Measurements from ENCODE around the gene CARD18. TPM values are rescaled to one million over a fixed set of nuclear protein-coding genes. Genes with fewer than 3 reads are reported as not detected.

Gene CARD18
- total and polyA plus RNA-seq, 2 of the 13 experiments (the other 11 are each of a cell fraction or from before 2014, with no cell fraction given) = not detected

DNA sequence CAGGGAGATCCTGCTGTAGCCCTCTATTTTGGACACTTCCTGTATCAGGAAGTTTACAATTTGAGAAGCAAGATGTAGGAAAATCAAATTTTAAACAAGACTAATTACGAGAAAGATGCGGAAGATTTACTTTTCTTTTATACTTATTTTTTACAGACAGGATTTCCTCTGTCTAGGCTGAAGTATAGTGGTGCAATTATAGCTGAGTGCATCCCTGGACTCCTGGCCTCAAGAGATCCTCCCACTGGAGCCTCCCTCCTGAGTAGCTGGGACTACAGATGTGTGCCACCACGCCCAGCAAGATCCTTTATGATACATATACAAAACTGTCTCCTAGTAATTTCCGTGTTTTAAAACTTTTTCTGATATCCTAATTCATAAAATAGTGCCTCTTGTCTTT lies 17.2 kb upstream of the CARD18 start:
- Histone ChIP-seq H3K4me3 (replicated peaks in 1 of 3; ENCODE audit: insufficient read depth in 1 of 3, low read depth in 2 of 3, low read length in 3 of 3) (no peak overlapping the region), H4K20me1 (ENCODE audit: insufficient read depth, low read length) (no peaks in the 10 kb centered on the region), H3K4me1 (ENCODE audit: insufficient read depth, low read length) (peaks cover 6% of the 10 kb centered on the region; the same call in 1 of the 2 replicates), H3K27me3 (ENCODE audit: control insufficient read depth in 1 of 2, insufficient read depth in 2 of 2, low read length in 2 of 2) (no peaks in the 10 kb centered on the region), H3K27ac (ENCODE audit: extremely low read length, insufficient read depth, low read length) (no peak overlapping the region), H3K4me2 (ENCODE audit: low read depth, low read length) (no peak overlapping the region), H2AFZ (ENCODE audit: low read length) (no peak overlapping the region), H3K9me3 (ENCODE audit: low read length) (no peaks in the 10 kb centered on the region), H3K36me3 (replicated peaks in 1 of 2; ENCODE audit: control insufficient read depth in 1 of 2, insufficient read depth in 2 of 2, low read length in 2 of 2) (no peaks in the 10 kb centered on the region), H3K9ac (ENCODE audit: insufficient read depth, low read depth, low read length) (no peak overlapping the region), H3K79me2 (ENCODE audit: insufficient read depth, low read length) (no peaks in the 10 kb centered on the region)
- BruUV-seq (replicated peaks) = no TSS peak
- DNase-seq (ENCODE audit: low spot score) = no peak
- intact Hi-C loops (cut with micrococcal nuclease; ENCODE audit: unreplicated experiment) = no loop called here
- in situ Hi-C loops (cut with HindIII; ENCODE audit: extremely low pct_ligation_motif_present, low pct_unique_long_range_greater_than_20kb) = no loop called here
- 20% methylated on average over 4 of the region's 4 CpGs for WGBS (ENCODE audit: low lambda C conversion rate)
- POLR2A ChIA-PET = no interaction called here
- CTCF ChIA-PET (ENCODE audit: low intra/inter-chr PET ratio, low total read pairs) = no interaction called here
- TF ChIP-seq HNF4G (IDR thresholded peaks at IDR 0.05; ENCODE audit: borderline replicate concordance, low read depth, low read length) (no peak), HNF4G (CRISPR knock-in tag; IDR thresholded peaks at IDR 0.05; ENCODE audit: borderline replicate concordance, low read depth) (no peak), MTF2 (CRISPR knock-in tag; IDR thresholded peaks at IDR 0.05; ENCODE audit: borderline replicate concordance) (no peak), MBNL3 (CRISPR knock-in tag; conservative IDR thresholded peaks at IDR 0.05) (no peak), ZNF30 (CRISPR knock-in tag; IDR thresholded peaks at IDR 0.05) (no peak), KLF16 (CRISPR knock-in tag; IDR thresholded peaks at IDR 0.05) (no peak)
- ATAC-seq = no peak
- no peak for FAIRE-seq

DNA sequence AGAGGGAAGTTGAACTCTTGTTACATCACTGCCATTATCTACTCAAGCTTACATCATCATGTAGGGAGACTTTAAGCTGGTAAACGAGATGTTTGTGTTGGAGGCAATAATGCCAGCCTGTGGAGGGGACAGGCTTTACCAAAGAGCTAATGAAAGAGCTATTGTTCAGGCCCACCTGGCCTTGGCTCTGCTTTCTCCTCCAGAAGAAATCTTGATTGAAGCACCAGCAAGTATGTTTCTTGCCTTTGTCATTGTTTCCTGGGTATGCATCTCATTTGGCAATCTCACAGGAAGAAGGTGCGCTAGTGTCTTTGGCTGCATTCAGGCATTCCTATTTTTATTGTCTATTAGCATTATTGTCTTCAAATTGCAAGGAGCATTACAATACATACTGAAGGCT lies 16.7 kb upstream of the CARD18 start:
- 22% methylated on average over 2 of the region's 2 CpGs for WGBS (ENCODE audit: low lambda C conversion rate)
- H2AFZ ChIP-seq (ENCODE audit: low read length) = no peak overlapping the region
- ChIA-PET POLR2A (no interaction called here), CTCF (ENCODE audit: low intra/inter-chr PET ratio, low total read pairs) (no interaction called here)
- H4K20me1 ChIP-seq (ENCODE audit: insufficient read depth, low read length) = no peaks in the 10 kb centered on the region
- no TSS peak for BruUV-seq (replicated peaks)
- ATAC-seq = no peak; the same call in 2 of the 3 replicates
- H3K4me3 ChIP-seq (replicated peaks in 1 of 3; ENCODE audit: insufficient read depth in 1 of 3, low read depth in 2 of 3, low read length in 3 of 3) = no peak overlapping the region
- H3K9ac ChIP-seq (ENCODE audit: insufficient read depth, low read depth, low read length) = no peak overlapping the region
- H3K36me3 ChIP-seq (replicated peaks in 1 of 2; ENCODE audit: control insufficient read depth in 1 of 2, insufficient read depth in 2 of 2, low read length in 2 of 2) = no peaks in the 10 kb centered on the region
- no peaks in the 10 kb centered on the region for H3K9me3 ChIP-seq (ENCODE audit: low read length)
- FAIRE-seq = no peak
- H3K27ac ChIP-seq (ENCODE audit: extremely low read length, insufficient read depth, low read length) = no peak overlapping the region
- no peaks in the 10 kb centered on the region for H3K79me2 ChIP-seq (ENCODE audit: insufficient read depth, low read length)
- no peaks in the 10 kb centered on the region for H3K27me3 ChIP-seq (ENCODE audit: control insufficient read depth in 1 of 2, insufficient read depth in 2 of 2, low read length in 2 of 2)
- in situ Hi-C loops (cut with HindIII; ENCODE audit: extremely low pct_ligation_motif_present, low pct_unique_long_range_greater_than_20kb) = no loop called here
- H3K4me1 ChIP-seq (ENCODE audit: insufficient read depth, low read length) = peaks cover 6% of the 10 kb centered on the region; the same call in 1 of the 2 replicates
- no peak overlapping the region for H3K4me2 ChIP-seq (ENCODE audit: low read depth, low read length)
- peak; percentile 28 for DNase-seq (ENCODE audit: low spot score)
- intact Hi-C loops (cut with micrococcal nuclease; ENCODE audit: unreplicated experiment) = no loop called here
- TF ChIP-seq SRF (IDR thresholded peaks at IDR 0.05; ENCODE audit: low read depth, low read length) (no peak), ZNF451 (CRISPR knock-in tag; IDR thresholded peaks at IDR 0.05) (no peak), BCL6 (CRISPR knock-in tag; IDR thresholded peaks at IDR 0.05) (0 out of 2 replicates have a peak, but pooled peaks have one; percentile 10), CENPT (CRISPR knock-in tag; IDR thresholded peaks at IDR 0.05; ENCODE audit: low read depth) (no peak), NR2F6 (IDR thresholded peaks at IDR 0.05) (no peak), NR2F6 (CRISPR knock-in tag; IDR thresholded peaks at IDR 0.05) (no peak), GZF1 (CRISPR knock-in tag; IDR thresholded peaks at IDR 0.05) (no peak)
- TF ChIP-seq, protein P1, sequence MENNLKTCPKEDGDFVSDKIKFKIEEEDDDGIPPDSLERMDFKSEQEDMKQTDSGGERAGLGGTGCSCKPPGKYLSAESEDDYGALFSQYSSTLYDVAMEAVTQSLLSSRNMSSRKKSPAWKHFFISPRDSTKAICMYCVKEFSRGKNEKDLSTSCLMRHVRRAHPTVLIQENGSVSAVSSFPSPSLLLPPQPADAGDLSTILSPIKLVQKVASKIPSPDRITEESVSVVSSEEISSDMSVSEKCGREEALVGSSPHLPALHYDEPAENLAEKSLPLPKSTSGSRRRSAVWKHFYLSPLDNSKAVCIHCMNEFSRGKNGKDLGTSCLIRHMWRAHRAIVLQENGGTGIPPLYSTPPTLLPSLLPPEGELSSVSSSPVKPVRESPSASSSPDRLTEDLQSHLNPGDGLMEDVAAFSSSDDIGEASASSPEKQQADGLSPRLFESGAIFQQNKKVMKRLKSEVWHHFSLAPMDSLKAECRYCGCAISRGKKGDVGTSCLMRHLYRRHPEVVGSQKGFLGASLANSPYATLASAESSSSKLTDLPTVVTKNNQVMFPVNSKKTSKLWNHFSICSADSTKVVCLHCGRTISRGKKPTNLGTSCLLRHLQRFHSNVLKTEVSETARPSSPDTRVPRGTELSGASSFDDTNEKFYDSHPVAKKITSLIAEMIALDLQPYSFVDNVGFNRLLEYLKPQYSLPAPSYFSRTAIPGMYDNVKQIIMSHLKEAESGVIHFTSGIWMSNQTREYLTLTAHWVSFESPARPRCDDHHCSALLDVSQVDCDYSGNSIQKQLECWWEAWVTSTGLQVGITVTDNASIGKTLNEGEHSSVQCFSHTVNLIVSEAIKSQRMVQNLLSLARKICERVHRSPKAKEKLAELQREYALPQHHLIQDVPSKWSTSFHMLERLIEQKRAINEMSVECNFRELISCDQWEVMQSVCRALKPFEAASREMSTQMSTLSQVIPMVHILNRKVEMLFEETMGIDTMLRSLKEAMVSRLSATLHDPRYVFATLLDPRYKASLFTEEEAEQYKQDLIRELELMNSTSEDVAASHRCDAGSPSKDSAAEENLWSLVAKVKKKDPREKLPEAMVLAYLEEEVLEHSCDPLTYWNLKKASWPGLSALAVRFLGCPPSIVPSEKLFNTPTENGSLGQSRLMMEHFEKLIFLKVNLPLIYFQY (CRISPR knock-in tag; IDR thresholded peaks at IDR 0.05; ENCODE audit: borderline replicate concordance) = no peak
- TF ChIP-seq, protein P2, sequence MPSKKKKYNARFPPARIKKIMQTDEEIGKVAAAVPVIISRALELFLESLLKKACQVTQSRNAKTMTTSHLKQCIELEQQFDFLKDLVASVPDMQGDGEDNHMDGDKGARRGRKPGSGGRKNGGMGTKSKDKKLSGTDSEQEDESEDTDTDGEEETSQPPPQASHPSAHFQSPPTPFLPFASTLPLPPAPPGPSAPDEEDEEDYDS (CRISPR knock-in tag; IDR thresholded peaks at IDR 0.05) = no peak
- TF ChIP-seq, protein P3, sequence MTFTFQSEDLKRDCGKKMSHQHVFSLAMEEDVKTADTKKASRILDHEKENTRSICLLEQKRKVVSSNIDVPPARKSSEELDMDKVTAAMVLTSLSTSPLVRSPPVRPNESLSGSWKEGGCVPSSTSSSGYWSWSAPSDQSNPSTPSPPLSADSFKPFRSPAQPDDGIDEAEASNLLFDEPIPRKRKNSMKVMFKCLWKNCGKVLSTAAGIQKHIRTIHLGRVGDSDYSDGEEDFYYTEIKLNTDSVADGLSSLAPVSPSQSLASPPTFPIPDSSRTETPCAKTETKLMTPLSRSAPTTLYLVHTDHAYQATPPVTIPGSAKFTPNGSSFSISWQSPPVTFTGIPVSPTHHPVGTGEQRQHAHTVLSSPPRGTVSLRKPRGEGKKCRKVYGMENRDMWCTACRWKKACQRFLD (CRISPR knock-in tag; IDR thresholded peaks at IDR 0.05; ENCODE audit: borderline replicate concordance) = no peak

Data from HepG2 (cell line).